ENCODE measurements around the gene LRMDA.

DNA sequence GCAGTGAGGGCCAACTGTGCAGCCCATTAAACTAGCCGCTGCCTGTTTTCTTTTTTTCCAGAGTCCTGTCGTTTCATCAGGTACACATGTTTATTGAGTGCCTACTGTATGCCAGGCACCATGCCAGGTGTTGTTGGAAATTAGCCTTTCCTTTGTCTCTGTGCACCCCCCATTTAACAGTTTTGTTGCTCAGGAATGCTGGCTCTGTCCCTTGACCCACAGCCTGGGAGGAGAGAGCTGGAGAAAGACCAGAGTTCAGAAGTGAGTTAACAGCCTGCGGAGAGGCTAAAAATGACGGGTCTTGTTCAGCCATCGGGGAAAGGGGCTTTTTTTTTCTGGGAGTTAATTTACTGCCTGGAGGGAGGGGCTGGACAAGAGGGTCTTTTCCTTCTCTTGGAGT, 1.3 kb downstream of the LRMDA start:
- TF ChIP-seq, protein P1, sequence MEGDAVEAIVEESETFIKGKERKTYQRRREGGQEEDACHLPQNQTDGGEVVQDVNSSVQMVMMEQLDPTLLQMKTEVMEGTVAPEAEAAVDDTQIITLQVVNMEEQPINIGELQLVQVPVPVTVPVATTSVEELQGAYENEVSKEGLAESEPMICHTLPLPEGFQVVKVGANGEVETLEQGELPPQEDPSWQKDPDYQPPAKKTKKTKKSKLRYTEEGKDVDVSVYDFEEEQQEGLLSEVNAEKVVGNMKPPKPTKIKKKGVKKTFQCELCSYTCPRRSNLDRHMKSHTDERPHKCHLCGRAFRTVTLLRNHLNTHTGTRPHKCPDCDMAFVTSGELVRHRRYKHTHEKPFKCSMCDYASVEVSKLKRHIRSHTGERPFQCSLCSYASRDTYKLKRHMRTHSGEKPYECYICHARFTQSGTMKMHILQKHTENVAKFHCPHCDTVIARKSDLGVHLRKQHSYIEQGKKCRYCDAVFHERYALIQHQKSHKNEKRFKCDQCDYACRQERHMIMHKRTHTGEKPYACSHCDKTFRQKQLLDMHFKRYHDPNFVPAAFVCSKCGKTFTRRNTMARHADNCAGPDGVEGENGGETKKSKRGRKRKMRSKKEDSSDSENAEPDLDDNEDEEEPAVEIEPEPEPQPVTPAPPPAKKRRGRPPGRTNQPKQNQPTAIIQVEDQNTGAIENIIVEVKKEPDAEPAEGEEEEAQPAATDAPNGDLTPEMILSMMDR (IDR thresholded peaks at IDR 0.05) = no peak
- TF ChIP-seq EP300 (IDR thresholded peaks at IDR 0.05) = no peak

Data from sigmoid colon (tissue), 4 donors.